Activated T-cell treated with anti-CD3 and anti-CD28 coated beads, Interleukin-2, amount 50 U/mL, for 72 hours (primary cell): Measurements from ENCODE around the gene AKAP7. TPM values are rescaled to one million over a fixed set of nuclear protein-coding genes. Genes with fewer than 3 reads are reported as not detected.

Experiments
- ATAC-seq, 2 donors: fragments of 150-1000 bp; cut with Tn5 transposase; replicated peaks in 1 of 2; 2 replicates each; pipeline ENCODE4 v1.10.0; 2021; ENCODE audit warnings: moderate library complexity in 2 of 2, mild to moderate bottlenecking in 1 of 2
- DNase-seq, 2 donors: peaks; one replicate each; pipeline ENCODE4 v3.0.0; 2021 to 2022; ENCODE audit warnings: mixed read lengths in 1 of 2
- H3K27ac Mint-ChIP-seq: one replicate; pipeline ENCODE4 v1.8.0; 2022; ENCODE audit warnings: mild to moderate bottlenecking, moderate library complexity, mixed read lengths
- H3K27me3 Mint-ChIP-seq: one replicate; pipeline ENCODE4 v1.8.0; 2022; ENCODE audit warnings: low read depth, mixed read lengths
- H3K36me3 Mint-ChIP-seq, 2 donors: one replicate each; pipeline ENCODE4 v1.8.0; 2022; ENCODE audit warnings: mixed read lengths in 2 of 2, mild to moderate bottlenecking in 1 of 2; ENCODE audit not compliant: insufficient read depth in 2 of 2
- H3K4me1 Mint-ChIP-seq: one replicate; pipeline ENCODE4 v1.8.0; 2022; ENCODE audit warnings: low read depth, mixed read lengths
- H3K4me3 Mint-ChIP-seq, 2 donors: one replicate each; pipeline ENCODE4 v1.8.0; 2022; ENCODE audit warnings: mild to moderate bottlenecking in 2 of 2, mixed read lengths in 2 of 2, moderate library complexity in 2 of 2
- H3K9me3 Mint-ChIP-seq, 2 donors: one replicate each; pipeline ENCODE4 v1.8.0; 2022; ENCODE audit warnings: mixed read lengths in 2 of 2
- total RNA-seq, 2 donors: library from RNA; stranded (reverse); gene quantifications; one replicate each; pipeline ENCODE4 v1.2.3, GENCODE V29; 2022

Gene AKAP7
- total RNA-seq, 2 donors from 2014 or later, result 6.7 to 6.8 TPM

- H3K4me3 Mint-ChIP-seq, result peak overlapping the region; percentile 74 to 82
- H3K36me3 Mint-ChIP-seq, result no peaks in the 10 kb centered on the region
- no peaks in the 10 kb centered on the region for H3K27me3 Mint-ChIP-seq
- no peaks in the 10 kb centered on the region for H3K9me3 Mint-ChIP-seq
- peak overlapping the region; percentile 92 for H3K27ac Mint-ChIP-seq
- H3K4me1 Mint-ChIP-seq, result peaks cover 7% of the 10 kb centered on the region
- DNase-seq (peak in 1 of 2 donors; percentile 25), ATAC-seq (peak; percentile 74 to 77)
Observed at GRCh38 chr6:131182991-131183425, 47.7 kb downstream of the AKAP7 start.

DNA sequence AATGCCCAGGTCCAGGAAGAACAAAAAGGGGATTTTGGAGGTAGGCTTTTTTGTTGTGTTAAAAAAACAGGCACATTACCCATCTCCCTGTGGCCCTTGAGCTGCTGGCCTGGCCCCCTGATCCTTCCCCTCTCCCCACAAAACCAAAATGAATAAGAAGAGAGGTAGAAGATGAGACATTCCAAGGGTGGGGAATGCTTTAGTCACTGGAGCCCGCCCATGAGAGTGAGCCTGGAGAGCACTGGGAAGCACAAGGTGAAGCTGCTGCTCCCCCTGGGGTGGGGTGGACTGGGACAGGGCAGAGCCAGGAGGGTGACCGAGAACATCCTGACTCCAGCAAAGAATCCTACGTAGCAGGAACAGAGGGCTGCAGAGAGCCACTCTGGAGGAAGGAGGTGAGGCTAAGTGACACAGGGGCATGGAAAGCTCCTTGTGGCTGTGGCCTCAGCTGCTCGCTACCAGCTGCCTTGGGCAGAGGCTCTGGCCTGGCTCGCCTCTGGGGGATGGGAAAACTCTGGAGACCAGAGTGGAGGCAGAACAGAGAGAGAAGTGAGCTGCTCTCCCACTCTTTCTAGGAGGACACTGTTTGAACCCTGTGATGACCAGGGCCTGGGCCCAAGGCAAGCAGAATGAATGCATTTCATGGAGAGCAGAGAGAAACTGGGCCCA, 48.3 kb downstream of the AKAP7 start:
- Mint-ChIP-seq H3K27ac (peak overlapping the region; percentile 92), H3K4me3 (peak overlapping the region; percentile 74 to 82)

GRCh38 chr6:131191590-131191989, 56.3 kb downstream of the AKAP7 start:
- peaks cover 20 to 32% of the 10 kb centered on the region in 2 donors for H3K36me3 Mint-ChIP-seq

More for the DNA sequence above, 48.3 kb downstream of the AKAP7 start:
- Mint-ChIP-seq H3K36me3 (no peaks in the 10 kb centered on the region), H3K9me3 (no peaks in the 10 kb centered on the region), H3K27me3 (no peaks in the 10 kb centered on the region), H3K4me1 (peaks cover 7% of the 10 kb centered on the region)
- ATAC-seq (peak in 1 of 2 donors; percentile 30), DNase-seq (no peak)

GRCh38 chr6:131197716-131198115, 62.4 kb downstream of the AKAP7 start:
- Mint-ChIP-seq H3K36me3 (peaks cover 14 to 24% of the 10 kb centered on the region in 2 donors), H3K4me1 (peaks cover 39% of the 10 kb centered on the region), H3K9me3 (peaks cover 4 to 12% of the 10 kb centered on the region in 2 donors), H3K27me3 (no peaks in the 10 kb centered on the region), H3K4me3 (peak overlapping the region; percentile 33 to 42), H3K27ac (peak overlapping the region; percentile 91)
- ATAC-seq, result no peak
- peak in 1 of 2 donors; percentile 16 for DNase-seq

More at GRCh38 chr6:131191590-131191989, 56.3 kb downstream of the AKAP7 start:
- Mint-ChIP-seq H3K27me3 (no peaks in the 10 kb centered on the region), H3K9me3 (peaks cover 9 to 17% of the 10 kb centered on the region in 2 donors), H3K27ac (no peak overlapping the region), H3K4me3 (no peak overlapping the region), H3K4me1 (no peaks in the 10 kb centered on the region)
- ATAC-seq, result no peak
- no peak for DNase-seq

DNA sequence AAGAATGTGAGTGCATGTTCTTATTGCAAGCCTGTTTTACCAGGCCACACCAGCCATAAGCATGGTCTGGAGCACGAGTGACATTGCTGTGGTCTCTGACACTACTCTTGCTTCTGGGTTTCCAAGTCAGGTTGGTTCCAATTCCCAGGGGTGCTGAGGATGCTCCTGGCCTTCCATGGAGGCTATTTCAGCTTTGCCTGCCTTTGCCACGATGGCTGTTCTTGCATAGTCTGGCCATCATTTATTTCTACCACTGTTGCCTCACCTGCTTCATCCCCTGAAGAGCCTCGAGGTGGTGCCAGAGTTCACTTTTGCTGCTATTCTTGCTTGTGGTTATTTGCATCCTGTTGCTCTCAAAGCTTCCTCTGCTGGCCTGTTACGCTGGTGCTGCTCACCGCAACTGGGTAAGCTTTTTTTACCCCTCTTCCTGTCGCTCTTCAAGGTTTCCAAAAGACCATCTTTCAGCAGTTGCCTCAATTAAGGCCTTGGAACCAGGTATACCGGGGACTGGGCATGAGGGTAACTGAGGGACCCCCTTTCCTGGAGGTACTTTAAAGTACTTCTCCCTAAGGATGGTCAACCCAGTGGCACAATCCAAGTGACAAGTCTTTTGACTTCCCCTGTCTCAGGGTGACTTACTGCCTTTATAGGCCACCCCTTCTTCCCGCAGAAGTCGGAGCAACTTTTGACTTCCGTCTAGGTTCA, 64.5 kb downstream of the AKAP7 start:
- peak overlapping the region; percentile 91 for H3K27ac Mint-ChIP-seq
- DNase-seq, result peak; percentile 67 to 78
- no peaks in the 10 kb centered on the region for H3K27me3 Mint-ChIP-seq
- peak overlapping the region; percentile 79 to 91 for H3K4me3 Mint-ChIP-seq
- ATAC-seq, result peak; percentile 99
- peaks cover 2 to 10% of the 10 kb centered on the region in 2 donors for H3K36me3 Mint-ChIP-seq
- H3K9me3 Mint-ChIP-seq, result peaks cover under 1 to 3% of the 10 kb centered on the region in 2 donors
- H3K4me1 Mint-ChIP-seq, result peaks cover 52% of the 10 kb centered on the region

DNA sequence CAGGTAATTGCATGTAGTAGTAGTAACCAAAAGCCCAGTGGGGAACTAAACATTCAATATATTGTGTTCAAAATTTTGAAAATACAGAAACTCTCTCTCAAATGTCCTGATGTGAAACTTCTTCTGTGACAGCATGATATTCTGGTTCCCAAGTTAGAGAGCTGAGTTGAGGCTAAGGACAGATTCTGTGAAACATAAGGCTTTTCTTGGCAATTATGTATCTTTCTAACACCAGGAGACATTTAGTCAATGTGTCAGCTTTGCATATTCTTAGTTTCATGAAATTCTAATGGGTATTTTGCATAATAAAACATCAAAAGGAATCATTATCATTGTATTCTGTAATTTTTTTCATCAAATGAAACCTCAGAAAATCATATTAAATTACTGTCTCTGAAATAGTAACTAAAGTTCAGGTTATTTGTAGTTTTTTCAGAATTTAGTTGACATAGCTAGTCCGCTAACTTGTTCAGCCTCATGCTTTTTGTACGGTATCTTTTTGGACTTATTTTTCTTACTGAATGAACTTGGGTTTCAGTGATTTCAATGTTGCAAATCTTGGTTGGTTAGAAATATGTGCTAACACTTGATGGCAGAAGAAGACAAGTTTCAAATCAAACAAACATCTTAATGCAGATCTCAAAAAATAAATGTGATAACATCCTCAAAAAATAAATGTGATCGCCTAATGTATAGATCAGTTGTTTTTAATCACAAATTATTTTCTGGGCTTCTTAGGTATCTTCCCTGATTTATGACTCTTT, 70.4 kb downstream of the AKAP7 start:
- no peak for ATAC-seq
- Mint-ChIP-seq H3K4me3 (peak overlapping the region in 1 of 2 donors; percentile 0), H3K36me3 (peaks cover 2 to 3% of the 10 kb centered on the region in 2 donors), H3K27me3 (no peaks in the 10 kb centered on the region), H3K27ac (peak overlapping the region; percentile 52), H3K9me3 (peaks cover 0 to under 1% of the 10 kb centered on the region in 2 donors), H3K4me1 (peaks cover 52% of the 10 kb centered on the region)
- no peak for DNase-seq

DNA sequence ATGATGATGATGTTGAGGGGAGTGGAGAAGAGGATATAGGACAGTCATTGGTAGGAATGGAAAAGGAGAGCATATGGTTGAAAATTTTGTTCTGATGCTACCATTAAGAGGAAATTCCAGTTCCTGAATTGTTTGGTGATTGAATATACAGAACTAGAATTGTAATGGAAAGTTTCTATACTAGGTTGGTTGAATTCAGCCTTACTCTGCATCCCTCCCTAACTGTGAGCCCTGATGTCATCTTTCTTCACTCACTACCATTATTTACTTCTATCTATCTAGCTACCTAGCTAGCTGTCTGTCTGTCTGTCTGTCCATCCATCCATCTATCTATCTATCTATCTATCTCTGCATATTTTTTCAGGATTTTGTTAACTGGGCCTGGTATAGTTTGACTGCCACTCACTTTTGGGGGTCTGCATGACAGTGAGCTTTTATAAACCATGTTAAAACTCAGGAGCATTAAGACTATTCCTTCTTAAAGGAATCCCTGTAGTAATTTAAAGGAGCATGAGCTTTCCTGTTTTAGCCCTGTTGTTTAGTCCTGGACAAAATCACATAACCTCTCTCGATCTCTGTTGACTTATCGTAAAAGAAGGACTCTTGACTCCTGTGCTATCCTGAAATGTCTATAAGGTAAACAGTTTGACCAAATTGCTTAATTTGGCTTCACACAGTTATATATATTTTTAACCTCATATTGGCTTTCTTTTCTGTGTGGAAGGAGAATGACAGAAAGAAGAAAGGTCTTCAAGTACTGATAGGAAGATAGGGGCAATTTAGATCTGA, 71.4 kb downstream of the AKAP7 start:
- peaks cover 47% of the 10 kb centered on the region for H3K4me1 Mint-ChIP-seq
- H3K9me3 Mint-ChIP-seq, result peaks cover 0 to 4% of the 10 kb centered on the region in 2 donors
- no peaks in the 10 kb centered on the region for H3K27me3 Mint-ChIP-seq
- DNase-seq (no peak), ATAC-seq (no peak)
- peak overlapping the region; percentile 11 for H3K27ac Mint-ChIP-seq
- peak overlapping the region in 1 of 2 donors; percentile 0 for H3K4me3 Mint-ChIP-seq
- H3K36me3 Mint-ChIP-seq, result peaks cover 5% of the 10 kb centered on the region in 2 donors

DNA sequence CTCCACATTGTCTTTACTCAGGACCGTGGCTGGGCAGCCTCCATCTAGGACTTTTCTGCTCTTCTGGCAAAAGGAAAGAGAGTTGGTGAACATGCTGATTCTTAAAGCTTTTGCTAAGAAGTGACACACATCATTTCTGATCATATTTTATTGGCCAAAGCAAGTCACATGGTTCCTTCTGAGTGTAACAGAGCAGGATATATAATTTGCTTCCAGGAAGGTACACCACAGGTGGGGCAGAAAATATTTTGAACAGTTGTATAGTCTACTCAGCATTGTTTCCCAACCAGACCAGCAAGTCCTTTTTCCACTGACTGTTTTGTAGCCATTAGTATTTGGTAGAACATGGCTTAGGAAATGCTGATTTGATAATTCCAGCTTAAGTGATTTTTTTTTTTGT, 73.5 kb downstream of the AKAP7 start:
- ATAC-seq (peak in 1 of 2 donors; percentile 36), DNase-seq (no peak)
- H3K9me3 Mint-ChIP-seq, result peaks cover 0 to 4% of the 10 kb centered on the region in 2 donors
- no peak overlapping the region for H3K4me3 Mint-ChIP-seq
- H3K27ac Mint-ChIP-seq, result peak overlapping the region; percentile 40
- H3K36me3 Mint-ChIP-seq, result peaks cover 5 to 8% of the 10 kb centered on the region in 2 donors
- H3K27me3 Mint-ChIP-seq, result no peaks in the 10 kb centered on the region
- peaks cover 48% of the 10 kb centered on the region for H3K4me1 Mint-ChIP-seq

DNA sequence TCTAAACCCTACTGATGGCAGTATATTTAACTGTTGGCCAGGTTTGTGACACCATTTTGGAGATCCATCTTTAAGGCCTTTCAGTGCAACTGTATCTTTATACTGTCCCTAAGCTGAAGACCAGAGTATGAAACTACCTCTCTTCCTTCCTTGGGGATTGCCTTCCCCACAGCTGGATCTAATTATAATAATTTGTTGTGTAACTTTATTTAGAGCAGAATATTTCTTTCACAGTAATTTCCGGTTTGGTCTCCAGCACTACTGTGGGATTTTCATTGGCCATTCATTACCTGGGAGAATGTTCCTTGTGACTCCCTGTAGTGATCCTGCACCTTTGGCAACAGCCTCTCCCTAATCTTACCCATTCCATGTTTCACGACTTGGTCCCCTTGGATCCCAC, 75.2 kb downstream of the AKAP7 start:
- H3K27me3 Mint-ChIP-seq, result no peaks in the 10 kb centered on the region
- H3K9me3 Mint-ChIP-seq, result peaks cover 0 to 4% of the 10 kb centered on the region in 2 donors
- no peak overlapping the region for H3K4me3 Mint-ChIP-seq
- peaks cover 5 to 8% of the 10 kb centered on the region in 2 donors for H3K36me3 Mint-ChIP-seq
- H3K27ac Mint-ChIP-seq, result no peak overlapping the region
- ATAC-seq (no peak), DNase-seq (no peak)
- peaks cover 52% of the 10 kb centered on the region for H3K4me1 Mint-ChIP-seq

DNA sequence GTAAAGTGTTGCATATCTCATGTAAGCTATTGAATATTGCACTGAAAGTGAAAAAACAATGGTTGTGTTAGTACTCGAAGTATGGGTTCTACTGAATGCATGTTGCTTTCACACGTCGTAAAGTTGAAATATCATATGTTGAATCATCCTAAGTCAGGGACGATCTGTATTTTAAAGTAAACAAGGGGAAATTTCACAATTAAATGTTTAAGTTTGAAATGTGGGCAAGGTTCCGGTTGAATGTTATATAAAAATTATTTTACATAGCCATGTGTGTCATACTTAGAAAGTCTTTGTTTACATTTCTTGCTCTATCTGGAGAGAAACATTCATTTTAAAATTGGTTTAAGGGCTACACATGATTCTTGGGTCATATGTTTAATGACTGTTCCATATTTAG, 76.8 kb downstream of the AKAP7 start:
- Mint-ChIP-seq H3K4me1 (peaks cover 39% of the 10 kb centered on the region), H3K9me3 (peaks cover 0 to 4% of the 10 kb centered on the region in 2 donors), H3K36me3 (peaks cover 3 to 8% of the 10 kb centered on the region in 2 donors), H3K27me3 (no peaks in the 10 kb centered on the region), H3K27ac (no peak overlapping the region), H3K4me3 (no peak overlapping the region)
- DNase-seq, result no peak
- ATAC-seq, result no peak

DNA sequence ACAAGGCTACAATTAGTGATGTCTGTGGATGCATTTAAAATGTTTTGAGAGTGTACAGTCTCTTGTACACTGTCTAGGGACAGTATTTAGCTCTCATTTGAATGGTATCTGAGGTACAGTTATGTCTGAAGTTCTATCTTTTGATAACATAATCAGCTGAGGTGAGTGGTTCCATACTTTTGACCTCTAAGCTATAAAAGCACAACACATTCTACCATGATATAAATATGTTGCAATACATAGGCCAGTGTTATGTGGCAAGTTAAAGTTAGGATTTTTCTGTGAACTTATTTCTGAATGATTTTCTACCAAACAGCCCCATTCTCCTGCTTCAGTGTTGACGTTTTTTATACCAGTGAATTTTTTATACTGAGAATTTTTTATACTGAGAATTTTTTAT, 77.6 kb downstream of the AKAP7 start:
- Mint-ChIP-seq H3K4me1 (peaks cover 35% of the 10 kb centered on the region), H3K27ac (no peak overlapping the region), H3K4me3 (no peak overlapping the region), H3K9me3 (peaks cover 0 to 4% of the 10 kb centered on the region in 2 donors), H3K27me3 (no peaks in the 10 kb centered on the region), H3K36me3 (peaks cover 2 to 8% of the 10 kb centered on the region in 2 donors)
- ATAC-seq (no peak), DNase-seq (no peak)

GRCh38 chr6:131213501-131213990, 78.3 kb downstream of the AKAP7 start:
- no peak for DNase-seq
- peaks cover 2 to 8% of the 10 kb centered on the region in 2 donors for H3K36me3 Mint-ChIP-seq
- peaks cover 0 to 4% of the 10 kb centered on the region in 2 donors for H3K9me3 Mint-ChIP-seq
- ATAC-seq, result peak in 1 of 2 donors; percentile 45
- H3K4me1 Mint-ChIP-seq, result peaks cover 33% of the 10 kb centered on the region
- H3K4me3 Mint-ChIP-seq, result peak overlapping the region in 1 of 2 donors; percentile 37
- H3K27ac Mint-ChIP-seq, result no peak overlapping the region
- H3K27me3 Mint-ChIP-seq, result no peaks in the 10 kb centered on the region
